Stomach (tissue), 4 donors: ENCODE measurements around the gene IL17RB.

Source experiments
- CTCF ChIP-seq, 7 experiments: fragments of 450-650 bp in 4 of 7; fragments of 200-600 bp in 3 of 7; sonication (generic) in 3 of 7; IDR thresholded peaks; one replicate each; pipeline ENCODE4 v1.5.1; 2016 to 2019; ENCODE audit warnings: antibody characterized with exemption in 7 of 7, control low read depth in 2 of 7, mild to moderate bottlenecking in 1 of 7
- POLR2A ChIP-seq, 4 donors: fragments of 450-650 bp; IDR thresholded peaks; one replicate each; pipeline ENCODE4 v1.6.1; 2016; ENCODE audit warnings: antibody characterized with exemption in 4 of 4, control low read depth in 2 of 4, mild to moderate bottlenecking in 1 of 4, moderate library complexity in 1 of 4
- POLR2AphosphoS5 ChIP-seq, 3 donors: sonication (generic); formaldehyde crosslinking; IDR thresholded peaks; one replicate each; pipeline ENCODE4 v1.6.1; 2016; ENCODE audit warnings: antibody characterized with exemption in 3 of 3

GRCh38 chr3:53856964-53857363 lies 10.6 kb downstream of the IL17RB start:
- TF ChIP-seq CTCF (IDR thresholded peaks at IDR 0.05) (no peak), POLR2AphosphoS5 (IDR thresholded peaks at IDR 0.05) (no peak), POLR2A (IDR thresholded peaks at IDR 0.05) (no peak)
